Right lobe of liver (tissue), 6 donors: Measurements from ENCODE around the gene EFR3B. TPM values are rescaled to one million over a fixed set of nuclear protein-coding genes. Genes with fewer than 3 reads are reported as not detected.

Experiments used
- ATAC-seq, 4 donors: fragments of 200-7000 bp; cut with Tn5 transposase; one replicate each; pipeline ENCODE4 v1.9.1; 2020; ENCODE audit warnings: mild to moderate bottlenecking in 4 of 4, moderate library complexity in 4 of 4
- DNase-seq, 3 donors: peaks; one replicate each; pipeline ENCODE4 v3.0.0-alpha.2; 2020
- H3K27ac ChIP-seq, 3 donors: fragments of 200-600 bp; one replicate each; pipeline ENCODE4 v1.8.0; 2022
- H3K27me3 ChIP-seq, 2 donors: fragments of 200-600 bp; one replicate each; pipeline ENCODE4 v1.8.0; 2022
- H3K36me3 ChIP-seq, 4 donors: fragments of 200-600 bp; sonication (generic) in 1 of 4; one replicate each; pipeline versions ENCODE4 v1.5.1 to v1.8.0; 2017 to 2022; ENCODE audit warnings: control low read depth in 1 of 4
- H3K4me1 ChIP-seq, 4 donors: fragments of 200-600 bp; sonication (generic) in 1 of 4; one replicate each; pipeline versions ENCODE4 v1.5.1 to v1.8.0; 2017 to 2022; ENCODE audit warnings: control low read depth in 1 of 4
- H3K4me3 ChIP-seq, 3 donors: fragments of 200-600 bp; one replicate each; pipeline ENCODE4 v1.8.0; 2022
- H3K9me3 ChIP-seq, 4 donors: fragments of 200-600 bp; sonication (generic) in 1 of 4; one replicate each; pipeline versions ENCODE4 v1.5.1 to v1.8.0; 2017 to 2022; ENCODE audit warnings: control low read depth in 1 of 4
- CTCF ChIP-seq, 4 donors: fragments of 200-600 bp in 3 of 4; fragments of 450-650 bp in 1 of 4; IDR thresholded peaks; one replicate each; pipeline versions ENCODE4 v1.5.1 to v1.8.0; 2016 to 2022; ENCODE audit warnings: antibody characterized with exemption in 4 of 4, mild to moderate bottlenecking in 2 of 4
- POLR2A ChIP-seq: fragments of 450-650 bp; IDR thresholded peaks from one replicate; pipeline ENCODE4 v1.6.1; 2017; ENCODE audit warnings: antibody characterized with exemption, mild to moderate bottlenecking
- WGBS: methylation state at CpG from one replicate; pipeline ENCODE4 v1.1.6; 2018; ENCODE audit warnings: low coverage, low lambda C conversion rate; ENCODE audit not compliant: insufficient coverage; ENCODE audit errors: missing lambda C conversion rate; 5-methylcytosine and 5-hydroxymethylcytosine counted together
- intact Hi-C, 2 donors: fragments of 100-400 bp; cut with DNase I; formaldehyde crosslinking; loops; one replicate each; pipeline versions ENCODE4 v1.11.2 to v1.14.1; 2022
- total RNA-seq, 6 experiments: library from RNA; depleted of rRNA in 2 of 6; stranded (reverse); fragments of >200 nt in 2 of 6; fragmentation: NEBNext Ultra II Directional in 3 of 6; extraction: Animal tissue kit (Norgen Biotek cat#: 25700) in 3 of 6; gene quantifications; one replicate each; pipeline versions ENCODE4 v1.1.0 to v1.2.4, GENCODE V29; 2016 to 2023
- donor health status: DM: no; HTN: yes; CAD: no.
- donor health status: DM: no; HTN: no; CAD: no.
- donor health status: DM: no; HTN: no; CAD: no.
- donor health status: DM: no; HTN: yes; CAD: no.
- donor health status: DM: no; HTN: yes; CAD: no.

The EFR3B gene
- total RNA-seq, 6 experiments from 2014 or later, result 0.12 to 0.33 (median 0.16) TPM; not detected in 1

GRCh38 chr2:25068217-25068616 is 26.3 kb downstream of the EFR3B start:
- Histone ChIP-seq H3K4me1 (no peaks in the 10 kb centered on the region), H3K9me3 (peaks cover 0 to 5% (median 0%) of the 10 kb centered on the region in 4 donors), H3K4me3 (no peak overlapping the region), H3K27me3 (no peaks in the 10 kb centered on the region), H3K36me3 (no peaks in the 10 kb centered on the region), H3K27ac (no peak overlapping the region)
- DNase-seq, result no peak
- intact Hi-C loops, result no loop called here
- 61% methylated on average over 5 of the region's 5 CpGs for WGBS
- no peak for ATAC-seq
- TF ChIP-seq POLR2A (no peak), CTCF (IDR thresholded peaks at IDR 0.05) (no peak)

GRCh38 chr2:25071966-25072365 is 30.1 kb downstream of the EFR3B start:
- intact Hi-C loops, result no loop called here
- WGBS, result 82% methylated on average over 7 of the region's 8 CpGs
- ATAC-seq, result no peak
- Histone ChIP-seq H3K27me3 (no peaks in the 10 kb centered on the region), H3K4me1 (no peaks in the 10 kb centered on the region), H3K9me3 (no peaks in the 10 kb centered on the region), H3K36me3 (no peaks in the 10 kb centered on the region), H3K4me3 (no peak overlapping the region), H3K27ac (no peak overlapping the region)
- TF ChIP-seq CTCF (IDR thresholded peaks at IDR 0.05) (no peak), POLR2A (no peak)
- no peak for DNase-seq

GRCh38 chr2:25072606-25073005 is 30.7 kb downstream of the EFR3B start:
- DNase-seq, result no peak
- no peaks in the 10 kb centered on the region for H3K27me3 ChIP-seq
- no peaks in the 10 kb centered on the region for H3K36me3 ChIP-seq
- no peaks in the 10 kb centered on the region for H3K9me3 ChIP-seq
- H3K27ac ChIP-seq, result no peak overlapping the region
- 55% methylated on average over 1 of the region's 1 CpG for WGBS
- ATAC-seq, result no peak
- TF ChIP-seq CTCF (IDR thresholded peaks at IDR 0.05), result no peak
- TF ChIP-seq POLR2A, result no peak
- no peak overlapping the region for H3K4me3 ChIP-seq
- intact Hi-C loops, result no loop called here
- H3K4me1 ChIP-seq, result no peaks in the 10 kb centered on the region

- no peaks in the 10 kb centered on the region for H3K36me3 ChIP-seq
- no peak overlapping the region for H3K4me3 ChIP-seq
- H3K4me1 ChIP-seq, result no peaks in the 10 kb centered on the region
- no peak for ATAC-seq
- intact Hi-C loops, result no loop called here
- WGBS, result 85% methylated on average over 3 of the region's 5 CpGs
- no peak for DNase-seq
- no peaks in the 10 kb centered on the region for H3K9me3 ChIP-seq
- no peaks in the 10 kb centered on the region for H3K27me3 ChIP-seq
- TF ChIP-seq CTCF (IDR thresholded peaks at IDR 0.05) (no peak), POLR2A (no peak)
- H3K27ac ChIP-seq, result no peak overlapping the region
Measured at GRCh38 chr2:25073025-25073424, 31.1 kb downstream of the EFR3B start.

- no peak for ATAC-seq
- Histone ChIP-seq H3K27me3 (no peaks in the 10 kb centered on the region), H3K36me3 (no peaks in the 10 kb centered on the region), H3K4me1 (no peaks in the 10 kb centered on the region), H3K4me3 (no peak overlapping the region), H3K9me3 (no peaks in the 10 kb centered on the region), H3K27ac (no peak overlapping the region)
- DNase-seq, result no peak
- WGBS, result 91% methylated on average over 1 of the region's 4 CpGs
- no peak for TF ChIP-seq POLR2A
- no peak for TF ChIP-seq CTCF (IDR thresholded peaks at IDR 0.05)
- intact Hi-C loops, result no loop called here
Measured at GRCh38 chr2:25073914-25074313, 32.0 kb downstream of the EFR3B start.
